ENCODE data around the gene MYO5B.

MYO5B gene

DNA sequence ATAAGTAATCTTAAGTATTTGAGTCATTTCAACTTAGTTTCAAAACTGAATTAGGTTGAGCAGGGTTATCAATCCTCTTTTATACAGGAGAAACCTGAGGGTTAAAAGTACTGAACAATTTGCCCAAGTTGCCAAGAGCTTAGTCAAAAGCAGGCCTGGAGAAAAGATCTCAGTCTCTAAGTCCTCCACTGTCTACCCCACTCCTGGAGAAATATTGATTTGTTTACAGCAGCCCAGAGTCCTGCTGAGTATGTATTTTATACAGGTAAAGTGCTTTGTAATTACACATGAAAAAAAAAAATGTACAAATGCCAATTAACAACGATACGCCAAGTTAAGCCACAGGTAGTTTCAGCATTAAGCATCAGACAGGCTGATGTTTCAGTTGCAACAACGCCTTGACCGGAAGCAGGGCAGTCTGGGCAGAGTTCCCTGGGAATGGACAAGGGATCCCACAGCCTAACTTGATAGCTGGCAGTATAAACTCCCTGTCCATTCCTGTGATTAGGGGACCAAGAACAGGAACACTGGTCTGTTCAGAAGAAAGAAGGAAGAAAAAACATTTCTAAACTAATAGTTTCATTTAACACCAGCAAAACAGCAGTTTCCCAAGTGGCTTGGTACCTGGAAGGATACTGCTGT is 132.9 kb downstream of the MYO5B start:
- peak; percentile 13 to 76 (median 35) for DNase-seq

DNA sequence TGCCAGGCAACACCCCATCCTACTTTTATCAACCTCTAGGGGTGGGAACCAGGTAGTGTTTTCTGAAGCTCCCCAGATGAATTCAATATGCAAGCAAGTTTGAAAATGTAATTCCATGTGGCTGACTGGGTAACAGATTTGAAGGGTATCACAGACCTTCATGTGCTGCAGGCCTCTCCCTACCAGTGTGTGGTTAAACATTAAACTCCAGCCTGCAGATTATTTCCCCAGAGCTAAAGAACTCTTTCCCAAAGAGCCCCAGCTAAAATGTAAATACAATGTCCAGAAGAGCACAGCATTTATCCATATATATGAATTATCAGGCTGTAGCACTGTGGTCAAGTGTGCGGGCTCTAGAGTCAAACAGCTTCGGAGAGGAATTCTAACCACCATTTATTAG is 134.1 kb downstream of the MYO5B start:
- DNase-seq, result no peak

GRCh38 chr18:50058731-50059130 is 136.2 kb downstream of the MYO5B start:
- no peak for DNase-seq

DNA sequence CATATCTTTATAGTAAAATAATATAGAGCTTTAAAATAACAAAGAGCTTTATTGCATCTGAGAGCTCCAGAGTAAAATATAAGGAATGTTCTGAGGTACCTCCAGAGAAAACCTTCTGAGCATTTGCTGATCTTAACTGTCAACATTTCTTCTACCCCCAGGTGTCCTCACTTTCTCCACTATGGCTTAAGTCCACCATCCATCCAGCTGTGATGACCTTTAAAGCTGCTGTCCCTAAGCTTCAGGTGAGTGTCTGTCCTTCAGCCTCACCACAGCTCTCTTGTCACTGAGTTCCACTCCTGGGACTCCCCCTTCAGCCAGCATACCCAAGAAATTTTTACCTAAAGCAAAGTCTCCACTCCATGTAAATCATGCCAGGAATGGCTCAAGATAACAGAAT is 137.9 kb downstream of the MYO5B start:
- no peak for DNase-seq

DNA sequence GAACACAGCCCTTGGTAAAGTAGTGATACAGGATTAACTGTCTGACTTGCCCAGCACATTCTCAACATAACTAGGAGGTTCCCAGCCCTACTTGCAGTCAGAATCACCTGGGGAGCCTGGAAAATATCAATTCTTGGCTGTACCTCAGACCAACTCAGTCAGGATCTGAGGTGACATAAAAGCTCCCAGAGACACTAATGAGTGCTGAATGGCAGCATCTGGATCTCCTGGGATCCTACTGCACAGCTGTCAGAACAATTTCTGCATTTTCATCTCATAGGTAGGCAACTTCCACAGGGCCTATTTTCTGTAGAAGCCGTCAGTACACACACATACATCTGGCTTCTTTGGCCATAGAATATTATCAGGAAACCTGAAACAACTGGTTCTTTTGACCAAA is 138.8 kb downstream of the MYO5B start:
- no peak for DNase-seq

- no peak for DNase-seq
These were observed 139.5 kb downstream of the MYO5B start for GRCh38 chr18:50055488-50055887.

DNA sequence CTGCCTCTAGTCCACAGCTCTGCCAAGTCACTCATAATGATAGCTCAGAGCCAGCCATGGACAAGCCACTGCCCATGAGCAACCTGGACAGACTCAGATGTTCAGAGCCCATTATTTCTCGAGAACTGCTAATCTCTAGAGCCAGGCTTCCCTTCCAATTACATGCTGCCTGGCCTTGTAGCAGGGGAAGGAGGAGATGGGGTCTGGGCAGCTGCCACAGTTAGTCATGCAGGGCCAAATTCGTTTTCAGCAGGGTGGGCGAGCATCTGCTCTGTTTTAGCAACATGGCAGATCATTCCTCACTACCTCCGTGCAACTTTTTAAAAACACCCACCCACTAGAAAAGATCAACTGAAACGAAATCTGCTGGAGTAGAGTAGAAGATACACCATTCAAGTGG is 141.8 kb downstream of the MYO5B start:
- no peak for DNase-seq

DNA sequence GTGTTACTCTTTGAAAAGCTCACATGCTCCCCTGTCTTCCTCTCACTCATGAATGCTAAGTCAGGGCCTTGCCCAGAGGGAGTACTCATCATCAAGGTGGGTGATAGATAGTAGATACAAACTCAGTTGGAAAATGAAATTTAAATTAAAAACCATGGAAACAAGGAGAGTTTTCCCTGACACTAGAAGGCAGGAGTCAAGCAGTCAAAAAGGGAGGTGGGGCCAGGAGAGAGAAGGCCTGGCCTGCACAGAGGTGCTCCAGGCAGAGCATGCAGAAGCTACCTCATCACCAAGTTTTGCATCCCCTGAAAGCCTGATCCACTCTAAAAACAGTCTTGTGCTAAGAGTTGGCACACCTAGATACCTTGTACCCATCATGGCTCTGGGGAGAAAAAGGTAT is 143.7 kb downstream of the MYO5B start:
- DNase-seq, result peak in 1 of 3 experiments; percentile 32

- DNase-seq, result no peak
These were observed 149.8 kb downstream of the MYO5B start for GRCh38 chr18:50045126-50045525.

DNA sequence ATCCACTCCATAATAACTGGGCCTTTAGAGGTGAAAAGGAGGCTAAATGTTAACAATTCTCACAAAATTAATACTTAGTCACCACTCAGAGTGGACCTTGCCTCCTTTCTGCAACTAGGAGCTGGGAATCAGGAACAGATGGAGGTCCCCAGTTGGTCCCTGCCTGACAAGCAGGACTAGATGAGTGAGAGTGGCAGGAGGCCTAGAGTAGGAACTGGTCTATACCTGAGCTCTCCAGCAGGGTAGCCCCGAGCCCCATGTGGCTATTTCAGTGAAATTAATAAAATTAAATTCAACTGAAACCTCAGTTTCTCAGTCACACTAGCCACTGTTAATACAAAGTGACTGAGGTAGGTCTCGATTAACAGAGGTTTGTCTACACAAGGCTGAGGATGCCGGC is 150.5 kb downstream of the MYO5B start:
- DNase-seq, result no peak

- no peak for DNase-seq
These were observed 152.3 kb downstream of the MYO5B start for GRCh38 chr18:50042611-50043010.

GRCh38 chr18:50039746-50040145 is 155.2 kb downstream of the MYO5B start:
- DNase-seq, result no peak

- DNase-seq, result no peak
These were observed 156.5 kb downstream of the MYO5B start for GRCh38 chr18:50038448-50038847.

DNA sequence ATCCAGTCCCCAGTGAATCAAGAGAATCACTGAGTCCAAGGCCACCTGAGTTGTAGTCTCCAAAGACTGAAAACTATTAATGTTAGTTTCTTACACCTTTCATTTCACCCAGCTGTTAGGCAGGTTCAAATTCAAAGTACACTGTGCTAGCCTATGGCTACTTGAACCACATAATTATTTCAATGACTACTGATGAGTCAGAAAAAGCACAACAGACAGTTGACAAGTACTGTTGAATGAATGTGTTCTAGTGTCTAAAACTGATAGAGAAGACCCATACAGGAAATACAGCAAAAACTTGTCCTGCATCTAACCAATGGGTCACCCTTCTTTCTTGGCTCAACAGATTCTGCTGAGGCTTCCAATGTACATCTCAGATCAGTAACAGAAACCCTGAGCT is 160.9 kb downstream of the MYO5B start:
- no peak for DNase-seq

DNA sequence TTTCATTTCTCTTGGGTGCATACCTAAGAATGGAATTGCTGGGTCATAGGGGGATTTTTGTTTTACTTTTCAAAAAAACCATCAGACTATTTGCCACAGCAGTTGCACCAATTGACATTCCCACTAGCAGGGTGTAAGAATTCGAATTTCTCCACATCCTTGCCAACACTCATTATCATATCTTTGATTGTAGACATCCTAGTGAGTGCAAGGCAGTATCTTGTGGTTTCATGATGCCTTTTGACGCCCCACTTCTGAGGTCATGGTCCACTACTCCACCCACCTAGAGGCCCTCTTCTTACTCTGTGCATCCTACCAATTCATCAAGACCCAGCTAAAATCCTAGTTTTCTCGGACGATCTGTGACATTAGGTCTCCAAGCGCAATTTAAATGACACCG is 161.9 kb downstream of the MYO5B start:
- no peak for DNase-seq

- peak in 2 of 3 experiments; percentile 30 to 52 for DNase-seq
These were observed 164.8 kb downstream of the MYO5B start for GRCh38 chr18:50030146-50030545.

DNA sequence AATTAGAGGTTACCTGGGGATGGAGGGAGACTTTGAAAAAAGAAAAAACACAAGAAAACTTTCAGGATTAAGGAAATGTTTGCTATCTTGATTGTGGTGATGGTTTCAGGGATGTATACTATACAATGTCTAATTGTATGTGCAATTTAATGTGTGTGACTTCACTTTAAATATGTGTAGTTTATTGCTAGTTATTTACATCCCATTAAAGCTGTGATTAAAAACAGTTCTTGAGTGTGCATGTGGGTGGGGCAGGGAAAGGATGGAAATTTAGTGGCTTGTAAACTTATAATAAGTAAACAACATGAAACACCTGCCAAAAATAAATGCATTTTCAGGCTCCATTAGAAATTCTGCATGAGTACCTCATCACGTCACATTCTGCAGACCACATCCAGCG is 167.0 kb downstream of the MYO5B start:
- peak in 2 of 3 experiments; percentile 52 to 80 for DNase-seq

DNA sequence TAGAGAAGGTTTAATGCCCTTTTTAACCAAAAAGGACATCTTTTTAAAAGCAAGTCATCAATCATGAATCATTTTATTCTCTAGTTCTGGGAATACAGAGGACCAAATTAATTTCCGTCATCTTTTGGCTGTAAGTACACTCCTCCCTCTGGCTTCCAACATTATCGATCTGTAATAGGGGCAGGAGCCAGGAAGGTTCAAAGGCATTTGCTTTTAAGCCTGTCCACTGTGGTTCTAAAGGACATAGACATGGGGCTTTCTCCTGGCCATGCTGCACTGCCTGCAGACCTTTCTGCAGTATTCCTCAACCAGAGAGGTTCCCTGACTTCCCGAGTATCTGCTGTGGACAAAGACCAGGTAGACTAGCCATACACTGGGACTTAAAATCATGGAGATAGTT is 170.5 kb downstream of the MYO5B start:
- no peak for DNase-seq

DNA sequence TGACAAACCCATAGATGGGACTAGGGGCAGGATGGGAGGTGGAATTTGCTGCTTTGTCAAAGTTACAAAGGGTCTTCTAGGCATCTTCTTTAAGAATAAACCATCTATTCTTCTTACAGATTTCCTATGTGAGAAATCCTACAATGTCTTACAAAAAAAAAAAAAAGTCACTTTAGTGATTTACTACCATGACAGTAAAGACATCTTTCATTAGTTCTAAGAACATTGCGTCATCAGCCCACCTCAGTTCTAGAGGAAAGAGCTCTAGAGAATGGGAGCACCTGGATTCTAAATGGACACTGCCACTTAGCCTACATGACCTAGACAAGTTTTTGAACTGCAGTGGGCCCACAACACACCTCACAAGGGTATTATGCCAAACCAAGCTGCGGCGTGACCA is 172.0 kb downstream of the MYO5B start:
- no peak for DNase-seq

DNA sequence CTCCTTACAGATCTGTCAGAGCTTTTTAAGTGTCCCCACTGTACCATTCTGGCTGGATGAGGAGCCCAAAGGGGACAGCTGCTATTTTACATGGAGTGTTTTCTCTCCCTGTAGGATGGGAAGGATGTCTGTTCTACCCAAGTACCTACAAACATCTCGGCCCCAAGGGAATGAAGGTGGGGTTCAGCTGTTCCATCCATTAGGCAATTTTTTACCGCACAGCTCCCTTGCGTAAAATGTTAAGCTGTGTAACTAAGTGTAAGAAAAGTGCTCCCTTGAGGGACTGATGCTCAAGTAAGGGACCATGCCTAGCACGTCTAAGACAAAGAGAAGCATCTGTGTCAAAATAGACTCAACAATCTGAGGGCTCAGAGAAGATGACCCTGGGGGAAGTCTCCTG is 180.3 kb downstream of the MYO5B start:
- DNase-seq, result peak in 1 of 3 experiments; percentile 34

DNA sequence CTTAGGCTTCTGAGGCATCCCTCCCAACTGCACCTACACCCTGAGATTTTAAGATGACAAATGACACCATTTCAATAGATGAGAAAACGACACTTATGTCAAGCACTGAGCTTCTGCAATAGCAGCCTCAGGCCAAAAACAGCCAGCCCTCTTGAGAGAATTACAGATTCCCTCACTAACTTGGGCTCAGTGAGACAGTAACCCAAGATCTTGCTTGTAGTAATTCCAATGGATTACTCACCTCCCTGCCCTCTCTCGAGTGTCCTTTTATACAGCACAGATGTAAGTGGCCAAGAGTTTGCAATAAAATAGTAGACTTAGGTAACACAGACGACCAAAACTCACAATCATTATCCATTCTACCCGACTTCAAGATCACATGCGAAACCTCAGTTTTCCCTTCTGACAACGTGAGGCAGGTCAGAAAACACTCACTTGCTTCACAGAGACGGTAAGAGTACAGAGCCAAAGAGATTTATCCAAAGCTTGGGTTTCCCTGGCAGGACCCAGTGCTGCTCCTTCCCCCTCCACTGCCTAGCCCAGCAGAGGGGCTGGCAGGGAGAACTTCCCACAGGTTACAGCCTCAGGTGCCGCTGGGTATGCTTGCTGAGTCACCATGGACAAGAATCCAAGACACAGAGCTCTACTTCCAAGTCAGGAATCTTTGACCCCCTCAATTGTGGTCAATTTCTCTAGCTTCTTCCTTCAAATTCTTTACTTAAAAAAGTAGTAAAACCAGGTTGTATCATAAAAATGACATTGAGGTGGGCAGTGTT is 181.4 kb downstream of the MYO5B start:
- DNase-seq, result no peak

DNA sequence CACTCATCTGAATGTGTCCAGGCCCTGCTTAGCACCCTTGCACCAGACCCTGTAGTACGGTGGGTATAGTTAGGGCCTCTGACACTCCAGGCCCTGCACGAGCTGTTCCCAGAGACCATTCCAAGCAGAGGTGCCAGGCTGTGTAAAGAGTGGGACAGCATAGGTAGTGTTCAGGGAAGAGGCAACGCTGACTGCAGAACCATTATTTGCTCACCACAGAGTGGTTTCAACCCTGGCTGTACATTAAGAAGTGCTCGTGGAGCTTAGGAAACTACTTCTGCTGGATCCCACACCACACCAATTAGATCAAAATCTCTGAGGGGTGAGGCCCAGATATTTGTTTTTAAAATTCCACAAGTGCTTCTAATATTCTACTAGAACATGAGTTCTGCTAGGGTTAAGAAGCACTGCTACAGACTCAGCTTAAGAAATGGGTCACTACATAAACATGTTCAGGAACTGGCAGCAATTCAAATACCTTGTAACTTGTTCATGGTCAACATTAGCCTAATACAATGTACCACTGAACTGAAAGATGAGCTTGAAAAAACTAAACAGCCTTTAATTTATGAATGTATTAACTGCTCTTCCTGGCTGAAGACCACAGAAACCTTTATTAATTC is 183.0 kb downstream of the MYO5B start:
- no peak for DNase-seq

DNA sequence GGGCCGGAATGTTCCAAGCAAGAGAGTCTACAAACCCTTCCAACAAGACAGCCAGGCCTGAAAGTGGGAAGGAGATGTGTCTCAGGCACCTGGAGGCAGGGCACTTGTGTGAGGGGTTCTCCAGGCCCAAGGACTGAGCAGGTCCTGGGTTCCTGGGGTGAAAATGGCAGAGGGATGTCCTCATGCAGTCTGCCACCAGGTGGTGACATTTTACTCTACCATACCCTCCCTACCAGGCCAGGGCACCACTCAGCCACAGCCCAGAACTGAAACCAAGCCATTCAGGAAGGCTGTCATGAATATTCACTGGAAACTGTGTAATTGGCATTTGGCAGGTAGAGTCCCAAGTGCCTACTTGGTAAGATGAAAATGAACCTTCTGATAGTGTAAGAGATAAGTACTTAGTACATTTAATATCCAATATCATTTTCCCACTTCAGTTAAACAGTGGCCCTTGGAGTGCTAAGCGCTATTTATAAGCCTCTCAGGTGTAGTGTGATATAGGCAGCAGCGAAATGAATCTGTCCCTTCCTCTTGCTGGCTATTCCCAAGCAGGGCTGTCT is 185.1 kb downstream of the MYO5B start:
- peak; percentile 68 to 86 (median 70) for DNase-seq

DNA sequence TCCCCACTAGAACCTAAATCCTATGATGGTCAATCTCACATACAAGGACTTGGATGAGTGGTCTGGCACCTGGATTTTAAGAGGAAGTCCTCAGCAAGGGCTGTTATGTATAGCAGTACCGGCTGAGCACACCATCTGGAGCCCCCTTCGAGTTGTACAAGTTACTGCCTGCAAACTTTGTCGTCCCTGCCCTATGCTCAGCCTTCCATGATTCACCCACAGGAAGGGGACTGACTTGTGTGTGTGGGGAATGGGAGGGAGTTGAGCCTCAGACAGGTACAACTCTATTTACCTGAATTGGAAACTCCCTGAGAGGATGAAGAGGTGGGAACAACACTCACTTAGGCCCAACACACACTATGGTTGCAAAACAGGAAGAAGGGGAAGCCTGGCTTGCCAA is 186.6 kb downstream of the MYO5B start:
- DNase-seq, result no peak
